Fibroblast of skin of left biceps (primary cell): ENCODE data around the gene TTC33.
"Not testable (repeated sequence)": the region's sequence is repeated elsewhere in the genome, so short reads cannot be mapped to it uniquely, and the experiment has no call there.

Experiments
- DNase-seq, 2 experiments: peaks; one replicate each; pipeline ENCODE4 v3.0.0-alpha.2; 2013; ENCODE audit warnings: low read depth in 2 of 2

Gene TTC33

DNA sequence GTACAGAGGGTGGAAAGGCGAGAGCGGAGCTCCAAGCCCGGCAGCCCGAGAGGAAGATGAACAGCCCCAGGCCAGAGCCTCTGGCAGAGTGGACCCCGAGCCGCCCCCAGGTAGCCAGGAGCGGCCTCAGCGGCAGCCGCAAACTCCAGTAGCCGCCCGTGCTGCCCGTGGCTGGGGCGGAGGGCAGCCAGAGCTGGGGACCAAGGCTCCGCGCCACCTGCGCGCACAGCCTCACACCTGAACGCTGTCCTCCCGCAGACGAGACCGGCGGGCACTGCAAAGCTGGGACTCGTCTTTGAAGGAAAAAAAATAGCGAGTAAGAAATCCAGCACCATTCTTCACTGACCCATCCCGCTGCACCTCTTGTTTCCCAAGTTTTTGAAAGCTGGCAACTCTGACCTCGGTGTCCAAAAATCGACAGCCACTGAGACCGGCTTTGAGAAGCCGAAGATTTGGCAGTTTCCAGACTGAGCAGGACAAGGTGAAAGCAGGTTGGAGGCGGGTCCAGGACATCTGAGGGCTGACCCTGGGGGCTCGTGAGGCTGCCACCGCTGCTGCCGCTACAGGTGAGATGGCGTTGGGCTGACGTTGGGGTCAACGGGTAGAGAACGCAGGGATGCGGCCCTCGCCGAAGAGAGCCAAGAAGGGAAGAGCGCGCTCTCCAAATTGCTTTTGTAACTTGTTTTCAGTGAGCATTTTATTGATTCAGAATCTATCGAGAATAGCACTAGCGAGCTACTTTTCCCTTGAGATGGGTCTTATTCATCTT lies 75.7 kb downstream of the TTC33 start, which contains the start of gene PTGER4:
PTGER4 (plus strand) TSS at position 3 of the 769 bp plus-strand sequence. CDS start 1,079 bp downstream, outside the sequence.
- no peak for DNase-seq

DNA sequence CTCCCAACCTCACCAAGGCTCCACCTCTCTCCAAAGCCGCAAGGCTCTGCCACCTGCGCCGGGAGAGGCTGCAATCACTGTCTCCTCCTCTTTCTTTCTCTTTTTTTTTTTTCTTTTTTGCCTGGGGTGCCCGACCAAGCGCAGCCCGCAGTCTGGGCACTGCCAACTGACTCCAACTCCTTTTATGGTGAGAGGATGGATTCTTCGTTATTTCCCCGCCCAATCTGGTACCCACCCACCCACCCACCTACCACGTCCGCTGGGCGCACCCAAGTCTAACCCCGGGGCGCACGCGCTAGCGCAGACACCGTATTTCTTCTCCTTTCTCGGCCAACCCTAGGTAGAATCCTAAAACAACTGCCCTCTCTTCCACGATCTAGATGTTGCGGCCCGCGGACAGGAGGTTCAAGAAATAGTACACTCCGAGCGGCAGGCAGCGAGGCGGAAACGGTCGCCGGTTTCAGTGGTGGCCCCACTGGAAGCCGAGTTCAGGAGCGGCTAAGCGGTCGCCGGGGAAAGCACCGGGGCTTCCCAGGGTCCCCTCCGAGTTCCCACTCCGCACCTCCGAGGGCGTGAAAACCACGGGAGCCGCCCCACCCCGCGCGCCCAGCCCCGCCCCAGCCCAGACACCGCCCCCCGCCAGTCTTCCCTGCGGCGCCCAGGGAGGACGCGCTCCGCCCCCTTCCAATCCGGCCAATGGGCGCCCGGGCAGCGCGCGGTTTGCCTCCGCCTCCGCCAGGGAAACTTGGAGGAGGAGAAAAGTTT lies 76.4 kb downstream of the TTC33 start:
- peak; percentile 54 to 57 for DNase-seq

DNA sequence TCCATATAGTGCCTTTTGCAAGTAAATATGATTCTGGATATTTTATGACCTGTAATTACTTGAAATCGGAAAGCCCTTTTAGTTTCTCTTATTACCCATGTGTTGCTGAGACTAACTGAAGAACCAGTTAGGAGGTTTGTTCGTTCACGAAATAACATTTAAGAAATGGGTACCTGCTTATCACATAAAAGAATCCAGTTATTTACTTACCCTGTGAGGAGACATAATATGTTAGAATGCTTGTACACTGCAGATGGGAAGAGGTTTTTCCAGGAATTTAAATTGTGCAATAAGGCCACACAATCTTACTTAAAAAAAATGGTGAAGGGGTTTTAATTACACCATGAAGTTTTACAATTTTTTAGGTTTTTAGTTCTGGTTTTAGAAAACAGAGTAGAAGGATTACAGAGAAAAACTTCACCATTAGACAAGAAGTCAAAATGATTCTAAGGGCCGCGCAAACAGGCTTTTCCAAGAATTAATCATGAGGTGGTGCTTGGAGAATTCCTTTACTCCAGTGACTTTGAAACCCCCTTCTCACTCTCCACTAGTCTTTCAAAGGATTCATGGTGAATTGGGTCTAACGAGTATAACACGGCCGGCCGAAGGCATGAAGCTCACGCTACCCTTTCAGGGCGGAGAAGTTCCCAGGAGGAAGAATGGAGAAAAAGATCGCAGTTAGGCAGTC lies 77.2 kb downstream of the TTC33 start:
- no peak for DNase-seq

DNA sequence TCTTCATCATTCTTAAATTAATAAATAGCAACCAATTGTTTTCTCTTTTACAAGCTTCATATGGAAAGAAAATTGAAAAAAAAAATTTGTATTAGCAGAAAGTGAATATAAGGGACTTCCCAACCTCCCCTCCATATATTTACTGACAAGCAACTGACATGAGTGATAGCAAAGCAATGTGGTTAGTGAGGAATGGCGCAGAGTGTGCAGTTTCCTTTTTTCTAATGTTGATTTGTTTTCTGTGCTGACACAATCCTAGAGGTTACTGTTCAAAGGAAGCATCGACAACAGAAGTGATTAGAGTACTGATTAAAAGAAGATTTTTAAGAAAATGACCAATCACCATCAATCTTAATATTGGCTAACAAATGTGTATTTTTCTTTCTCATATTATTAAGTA lies 77.7 kb downstream of the TTC33 start:
- no peak for DNase-seq

DNA sequence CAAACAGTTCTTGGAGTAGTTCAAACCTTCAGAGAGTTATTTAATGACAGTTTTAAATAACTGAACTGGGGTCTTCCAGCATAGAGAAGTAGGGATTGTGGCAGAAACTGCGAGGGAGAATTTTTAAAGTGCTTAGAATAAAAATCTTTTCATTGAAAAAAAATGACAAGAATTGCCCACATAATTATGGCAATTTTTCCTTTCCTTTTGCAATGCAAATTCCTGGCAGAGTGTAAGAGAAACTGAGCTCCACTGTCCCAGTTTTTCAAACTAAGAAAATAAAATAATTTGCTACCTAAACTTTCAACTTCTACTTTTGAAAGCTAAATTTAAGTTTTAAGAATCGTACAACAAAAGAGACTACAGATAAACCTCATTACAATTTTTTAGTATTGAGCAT lies 78.3 kb downstream of the TTC33 start:
- no peak for DNase-seq

DNA sequence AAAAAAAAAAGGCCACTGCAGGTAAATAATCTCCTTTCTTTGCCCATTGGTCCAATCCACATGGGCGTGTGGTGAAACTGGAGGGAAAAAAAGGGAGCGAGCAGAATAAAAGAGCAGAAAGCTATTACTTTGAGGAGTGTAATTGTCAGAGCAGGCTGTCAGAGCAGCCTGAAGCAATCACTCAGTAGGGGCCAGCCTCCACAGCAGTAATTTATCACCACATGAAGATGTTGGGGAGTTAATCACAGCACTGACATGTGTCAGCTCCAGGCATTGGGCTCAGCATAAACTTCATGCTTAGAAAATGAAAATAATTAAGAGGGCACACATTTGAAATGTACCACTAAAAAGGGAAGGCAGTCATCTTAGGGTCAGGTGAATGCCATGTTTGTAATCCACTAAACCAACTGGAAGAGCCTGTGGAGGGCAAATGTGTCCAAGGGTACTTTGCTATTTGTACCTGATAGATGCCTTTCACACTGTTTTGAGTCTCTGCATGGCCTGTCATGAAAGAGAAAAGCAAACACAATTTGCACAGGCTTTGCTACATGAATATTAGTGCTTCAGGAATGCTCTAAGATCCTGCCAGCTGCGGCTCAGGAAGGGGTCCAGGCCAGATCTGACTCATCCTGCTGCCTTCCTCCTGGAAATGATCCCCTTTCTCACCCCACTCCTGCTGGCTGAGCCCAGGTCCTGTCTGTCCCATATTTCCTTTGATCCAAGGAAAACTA lies 79.0 kb downstream of the TTC33 start:
- peak; percentile 37 to 45 for DNase-seq

DNA sequence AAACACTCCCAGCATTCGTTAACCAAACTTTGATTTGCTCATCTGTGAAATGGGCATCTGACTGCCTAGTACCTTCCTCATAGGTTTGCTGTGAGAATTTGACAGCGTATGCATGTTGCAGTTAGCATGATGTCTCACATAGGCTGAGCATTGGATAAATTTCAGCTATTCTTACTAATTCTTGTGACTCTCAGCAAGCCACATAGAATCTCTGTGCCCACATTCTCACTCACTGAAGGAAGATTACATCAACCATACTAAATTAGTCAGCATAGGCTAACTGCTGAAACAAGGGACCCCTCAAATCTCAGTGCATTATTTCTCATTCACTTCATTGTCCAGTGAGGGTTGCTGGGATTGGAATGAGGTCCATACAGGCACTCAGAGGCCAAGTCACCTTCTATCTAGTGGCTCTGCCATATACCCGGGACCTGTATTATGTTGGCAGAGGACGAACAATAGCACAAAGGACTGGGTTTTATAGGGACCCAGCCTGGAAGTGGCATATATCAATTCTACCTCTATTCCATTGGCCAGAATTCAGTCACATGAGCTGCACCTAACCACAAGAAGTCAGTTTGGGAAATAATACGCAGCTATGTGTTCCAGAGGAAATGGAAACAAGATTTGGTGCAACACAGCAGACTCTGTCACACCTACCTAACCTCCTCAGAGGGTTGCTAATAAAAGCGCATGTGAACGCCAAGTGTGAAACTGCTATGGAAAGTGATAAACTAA lies 80.2 kb downstream of the TTC33 start:
- DNase-seq, result no peak

DNA sequence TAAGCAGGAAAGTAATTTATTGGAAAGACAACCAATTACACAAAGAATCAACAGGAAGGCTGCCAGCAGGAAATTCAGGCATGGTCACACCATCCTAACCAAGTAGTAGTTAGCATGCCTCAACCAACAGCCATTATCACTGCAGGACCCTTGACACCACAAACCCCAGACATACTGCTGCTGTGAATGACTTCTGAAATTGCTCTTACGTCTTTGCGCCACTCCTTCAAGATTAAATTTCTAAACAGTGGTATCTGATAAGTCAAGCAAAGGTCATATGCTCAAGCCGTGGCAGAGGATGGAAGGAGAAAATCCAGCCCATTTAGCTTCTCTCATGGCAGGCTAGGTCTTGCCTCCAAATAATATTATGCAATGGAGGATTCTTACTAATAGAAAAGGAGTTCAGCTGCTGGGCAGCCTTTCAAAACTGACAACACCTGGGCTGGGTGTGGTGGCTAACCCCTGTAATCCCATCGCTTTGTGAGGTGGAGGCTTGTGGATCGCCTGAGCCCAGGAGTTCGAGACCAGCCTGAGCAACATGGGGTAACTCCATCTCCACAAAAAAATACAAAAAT lies 81.0 kb downstream of the TTC33 start:
- DNase-seq, result no peak

DNA sequence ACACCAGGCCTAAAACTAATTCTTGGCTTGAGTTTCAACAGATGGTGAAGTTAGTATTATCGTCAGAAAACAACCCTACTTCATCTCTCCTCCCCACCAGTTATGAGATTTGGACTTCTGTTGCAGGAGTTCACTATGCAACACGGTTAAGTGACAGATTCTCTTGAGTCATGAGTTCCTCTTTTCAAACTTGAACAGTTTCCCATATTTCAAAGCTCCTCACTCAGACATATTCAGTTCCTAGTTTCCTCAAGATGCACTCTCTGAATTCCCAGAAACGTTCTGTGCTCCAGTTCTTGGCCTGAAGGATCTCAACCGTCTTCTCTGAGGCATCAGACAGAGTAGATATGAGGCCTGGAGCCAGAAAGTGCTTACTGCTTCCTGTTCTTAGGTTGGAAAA lies 83.3 kb downstream of the TTC33 start:
- DNase-seq, result no peak

DNA sequence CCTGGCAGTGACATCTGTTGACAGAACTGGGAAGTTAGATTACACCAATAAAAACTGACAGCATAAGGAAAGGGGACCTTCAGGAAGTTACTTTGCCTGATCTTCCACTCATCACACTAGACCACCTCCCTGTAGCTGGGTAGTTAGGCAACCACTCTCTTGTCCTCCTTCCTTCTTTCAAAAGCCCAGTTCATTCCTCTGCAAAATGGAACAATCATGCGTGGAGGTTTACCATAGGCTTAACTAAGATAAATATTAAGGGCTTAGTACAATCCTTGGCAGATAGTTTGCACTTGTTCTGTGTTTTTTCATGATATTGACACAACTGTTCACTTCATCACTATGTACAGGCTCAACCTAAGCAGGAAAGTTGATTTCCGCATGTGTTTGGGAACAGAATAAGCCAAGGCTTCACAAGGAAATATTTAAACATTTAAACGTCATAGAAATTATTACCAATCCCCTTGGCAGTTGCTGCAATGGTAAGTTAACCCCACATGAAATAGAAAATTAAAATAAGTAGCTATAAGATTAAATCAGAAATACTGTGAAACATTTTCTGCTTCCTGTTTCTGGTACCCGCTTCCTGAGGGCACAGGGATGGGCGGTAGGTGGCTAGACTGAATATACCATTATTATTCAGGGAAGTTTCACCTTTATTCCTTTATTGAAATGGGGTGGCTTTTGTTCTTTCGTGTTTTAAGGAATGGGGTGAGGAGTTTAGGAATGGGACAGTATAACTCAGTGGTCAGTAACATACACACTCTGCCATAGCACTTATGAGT lies 86.0 kb downstream of the TTC33 start:
- DNase-seq, result no peak

DNA sequence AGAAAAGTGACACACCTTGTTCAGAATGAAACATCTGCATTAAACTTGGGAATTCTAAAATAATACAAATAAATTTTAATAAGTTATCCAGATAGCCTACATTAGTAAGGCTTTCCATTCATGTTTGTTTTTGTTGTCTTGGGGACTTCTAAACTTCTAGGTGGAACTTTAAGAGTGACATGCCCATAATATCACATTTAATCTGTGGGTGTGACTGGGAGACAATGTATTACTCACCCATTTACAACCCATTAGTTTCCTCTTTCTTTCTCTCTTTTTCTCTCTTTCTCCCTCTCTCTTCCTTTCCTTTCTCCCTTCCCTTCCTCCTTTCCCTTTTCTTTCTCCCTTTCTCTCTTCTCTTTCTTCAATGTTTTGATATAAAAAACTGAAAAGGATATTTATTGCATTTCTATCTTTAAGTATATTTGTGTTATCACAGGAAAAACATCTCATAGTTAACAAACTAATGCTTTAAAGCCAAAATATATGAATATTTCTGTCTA lies 88.5 kb downstream of the TTC33 start:
- DNase-seq, result no peak

DNA sequence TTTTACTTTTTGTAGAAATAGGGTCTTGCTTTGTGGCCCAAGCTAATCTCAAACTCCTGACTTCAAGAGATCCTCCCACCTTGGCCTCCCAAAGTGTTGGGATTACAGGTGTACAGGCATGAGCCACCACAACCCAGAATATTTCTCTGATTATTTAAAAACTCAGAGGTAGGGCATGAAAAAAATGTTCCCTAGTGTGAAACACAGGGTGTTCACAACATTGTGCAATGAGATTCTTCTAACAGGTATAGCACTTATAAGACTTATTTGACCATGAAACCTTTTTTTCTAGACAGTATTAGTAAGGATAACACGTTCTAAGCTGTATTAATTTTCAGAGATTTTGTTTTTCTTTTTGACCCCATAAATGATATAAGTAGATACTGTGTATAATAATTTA lies 89.1 kb downstream of the TTC33 start:
- DNase-seq, result no peak

DNA sequence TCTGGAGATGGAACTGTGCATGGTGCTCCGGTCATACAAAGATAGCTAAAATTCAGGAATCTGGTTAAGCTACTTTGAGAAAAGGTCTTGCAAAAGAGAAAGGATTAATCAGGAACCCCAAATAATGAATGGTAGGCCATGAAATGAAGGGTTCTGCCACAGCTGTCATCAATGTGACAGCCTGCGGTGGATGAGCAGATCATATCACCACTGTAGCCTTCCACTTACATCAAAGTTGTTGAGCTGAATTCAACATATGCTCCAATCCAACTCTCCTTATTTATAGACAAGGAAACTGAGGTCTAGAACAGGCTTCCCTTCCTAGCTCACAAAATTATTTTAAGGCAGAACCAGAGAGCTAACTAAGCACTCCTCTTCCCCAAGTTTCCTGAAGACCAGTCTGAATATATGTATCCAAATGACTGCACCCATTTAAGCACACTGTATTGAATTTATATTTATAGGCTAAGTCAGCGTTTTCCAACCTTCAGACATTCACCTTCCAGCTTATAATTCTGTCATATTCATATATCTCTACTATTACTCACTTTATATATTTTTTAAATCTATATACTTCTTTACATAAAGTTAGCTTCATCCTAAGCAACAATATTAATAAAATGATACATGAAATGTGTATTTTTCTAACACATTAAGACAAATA lies 90.0 kb downstream of the TTC33 start:
- no peak for DNase-seq

DNA sequence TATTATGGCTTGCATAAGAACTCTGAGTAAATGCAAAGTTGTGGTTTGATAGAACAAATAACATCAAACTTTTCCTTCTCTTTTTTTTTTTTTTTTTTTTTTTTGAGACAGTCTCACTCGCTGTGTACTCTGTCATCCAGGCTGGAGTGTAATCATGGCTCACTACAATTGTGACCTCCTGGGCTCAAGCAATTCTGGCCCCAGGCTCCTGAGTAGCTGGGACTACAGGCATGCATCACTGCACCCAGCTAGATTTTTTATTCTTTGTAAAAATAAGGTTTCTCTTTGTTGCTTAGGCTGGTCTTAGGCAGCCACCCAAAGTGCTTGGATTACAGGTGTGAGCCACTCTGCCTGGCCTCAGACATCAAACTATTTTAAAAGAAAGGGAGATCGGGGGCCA lies 95.0 kb downstream of the TTC33 start:
- DNase-seq, result no peak

DNA sequence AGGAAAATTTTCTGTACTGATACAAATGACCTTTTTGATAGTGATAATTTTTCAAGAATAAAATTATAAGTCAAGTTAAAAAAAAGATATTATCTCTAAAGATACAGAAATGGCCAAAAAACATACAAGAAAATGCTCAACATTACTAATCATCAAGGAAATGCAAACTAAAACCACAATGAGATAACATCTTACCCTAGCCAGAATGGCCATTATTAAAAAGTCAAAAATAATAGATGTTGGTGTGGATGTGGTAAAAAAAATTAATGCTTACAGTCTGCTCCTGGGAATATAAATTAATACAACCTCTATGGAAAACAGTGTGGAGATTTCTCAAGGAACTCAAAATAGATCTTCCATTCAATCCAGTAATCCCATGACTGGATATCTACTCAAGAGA lies 99.0 kb downstream of the TTC33 start:
- no peak for DNase-seq

DNA sequence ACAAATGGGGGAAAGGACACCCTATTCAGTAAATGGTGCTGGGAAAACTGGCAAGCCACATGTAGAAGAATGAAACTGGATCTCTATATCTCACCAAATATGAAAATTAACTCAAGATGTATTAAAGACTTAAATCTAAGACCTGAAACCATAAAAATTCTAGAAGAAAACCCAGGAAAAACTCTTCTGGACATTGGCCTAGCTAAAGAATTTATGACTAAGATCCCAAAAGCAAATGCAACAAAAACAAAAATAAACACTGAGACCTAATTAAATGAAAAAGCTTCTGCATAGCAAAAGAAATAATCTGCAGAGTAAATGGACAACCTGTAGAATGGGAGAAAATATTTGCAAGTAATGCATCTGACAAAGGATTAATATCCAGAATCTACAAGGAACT lies 99.7 kb downstream of the TTC33 start:
- not testable (repeated sequence) for DNase-seq

DNA sequence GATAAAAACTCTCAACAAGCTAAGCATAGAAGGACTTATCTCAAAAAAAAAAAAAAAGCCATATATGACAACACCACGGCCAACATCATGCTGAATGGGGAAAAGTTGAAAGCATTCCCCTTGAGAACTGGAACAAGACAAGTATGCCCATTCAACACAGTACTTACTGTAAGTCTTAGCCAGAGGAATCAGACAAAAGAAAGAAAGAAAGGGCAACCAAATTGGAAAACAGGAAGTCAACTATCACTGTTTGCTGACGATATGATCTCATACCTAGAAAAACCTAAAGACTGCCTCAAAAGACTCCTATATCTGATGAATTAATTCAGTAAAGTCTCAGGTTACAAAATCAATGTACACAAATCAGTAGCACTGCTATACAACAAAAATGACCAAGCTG lies 100.6 kb downstream of the TTC33 start:
- DNase-seq, result no peak

DNA sequence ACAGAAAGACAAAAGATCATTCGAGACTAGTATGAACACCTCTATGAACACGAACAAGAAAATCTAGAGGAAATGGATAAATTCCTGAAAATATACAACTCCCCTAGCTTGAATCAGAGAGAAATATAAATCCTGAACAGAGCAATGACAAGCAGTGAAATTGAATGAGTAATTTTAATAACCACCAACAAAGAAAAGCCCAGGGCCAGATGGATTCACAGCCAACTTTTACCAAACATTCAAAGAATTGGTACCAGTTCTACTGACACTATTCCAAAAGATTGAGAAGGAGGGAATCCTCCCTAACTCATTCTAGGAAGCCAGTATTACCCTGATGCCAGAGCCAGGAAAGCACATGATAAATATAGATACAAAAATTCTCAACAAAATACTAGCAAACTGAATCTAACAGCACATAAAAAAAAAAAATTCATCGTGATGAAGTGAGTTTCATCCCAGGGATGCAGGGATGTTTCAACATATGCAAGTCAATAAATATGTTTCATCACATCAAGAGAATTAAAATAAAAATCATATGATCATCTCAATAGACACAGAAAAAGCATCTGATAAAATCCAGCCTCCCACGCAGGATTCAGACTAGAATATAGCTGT lies 101.3 kb downstream of the TTC33 start:
- no peak for DNase-seq
